Measurements from ENCODE around the gene JCAD. TPM values are rescaled to one million over a fixed set of nuclear protein-coding genes. Genes with fewer than 3 reads are reported as not detected.

The JCAD gene
- polyA plus RNA-seq, 3 donors: 29.6 to 39.2 (median 30.5) TPM

DNA sequence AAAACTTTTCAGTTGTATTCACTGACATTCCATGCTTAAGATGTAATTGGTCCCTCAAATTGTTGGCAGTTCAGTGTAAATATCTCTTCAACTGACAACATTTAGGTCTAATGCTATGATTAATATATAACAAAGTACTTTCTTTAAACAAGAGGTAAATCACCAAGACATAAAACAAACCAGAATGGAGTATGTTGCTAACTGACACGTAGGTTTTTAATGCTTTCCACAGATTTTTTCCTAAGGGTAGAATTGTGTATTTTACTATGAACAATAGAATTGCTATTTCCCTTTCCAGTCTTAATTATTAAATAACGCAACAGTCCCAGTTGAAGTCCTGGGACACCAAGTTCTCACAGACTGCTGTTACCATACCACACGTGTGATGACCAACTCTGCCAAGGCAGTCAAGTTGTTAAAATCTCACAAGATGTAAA lies 4.1 kb downstream of the JCAD start:
- no peak for DNase-seq (ENCODE audit: extremely low read depth in 1 of 11, low read depth in 9 of 11, low spot score in 4 of 11)

DNA sequence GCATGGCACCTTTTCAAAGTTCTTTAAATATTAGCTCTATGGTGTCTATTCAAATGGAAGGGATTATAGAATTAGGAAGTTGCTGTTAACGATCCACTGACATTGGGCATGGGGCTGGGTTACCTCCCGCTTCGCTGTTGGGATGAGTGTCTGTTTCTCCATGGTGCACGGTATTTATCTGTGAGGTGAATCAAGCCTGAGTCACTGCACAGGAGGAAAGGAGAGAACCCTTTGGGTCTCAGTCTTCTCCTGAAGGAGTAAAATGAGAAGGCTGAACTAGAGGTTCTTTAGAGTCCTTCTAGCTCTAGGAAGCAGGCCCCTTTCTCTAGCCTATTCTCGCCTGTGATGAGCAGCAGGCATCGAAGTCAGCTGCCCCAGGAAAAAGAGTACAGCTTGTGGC lies 7.3 kb downstream of the JCAD start:
- DNase-seq (ENCODE audit: extremely low read depth in 1 of 11, low read depth in 9 of 11, low spot score in 4 of 11): no peak

- no peak for DNase-seq (ENCODE audit: extremely low read depth in 1 of 11, low read depth in 9 of 11, low spot score in 4 of 11)
Observed at GRCh38 chr10:30051220-30051619, 8.2 kb downstream of the JCAD start.

GRCh38 chr10:30050411-30050810 lies 9.0 kb downstream of the JCAD start:
- no peak for DNase-seq (ENCODE audit: extremely low read depth in 1 of 11, low read depth in 9 of 11, low spot score in 4 of 11)

- DNase-seq (ENCODE audit: extremely low read depth in 1 of 11, low read depth in 9 of 11, low spot score in 4 of 11): no peak
Observed at GRCh38 chr10:30048768-30049517, 10.4 kb downstream of the JCAD start.

- DNase-seq (ENCODE audit: extremely low read depth in 1 of 11, low read depth in 9 of 11, low spot score in 4 of 11): no peak
Observed at GRCh38 chr10:30047924-30048531, 11.4 kb downstream of the JCAD start.

DNA sequence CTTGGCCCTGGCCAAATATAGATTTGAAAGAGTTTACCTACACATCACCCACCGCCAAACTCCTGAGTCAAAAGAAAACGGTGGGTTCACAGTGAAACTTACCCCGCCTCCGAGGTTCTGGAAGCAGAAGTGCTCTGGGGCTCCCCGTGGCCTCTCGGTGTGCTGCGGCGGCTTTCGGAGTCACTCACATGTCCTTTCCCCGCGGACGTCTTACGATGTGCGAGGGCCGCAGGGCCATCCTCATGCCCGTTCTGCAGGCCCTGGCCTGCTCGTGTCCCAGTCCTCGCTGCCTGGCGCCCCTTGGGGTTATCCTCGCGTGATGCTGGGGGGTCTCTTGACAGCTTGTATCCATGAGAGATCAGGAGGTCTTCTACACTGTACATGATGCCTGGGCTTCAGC lies 12.0 kb downstream of the JCAD start:
- no peak for DNase-seq (ENCODE audit: extremely low read depth in 1 of 11, low read depth in 9 of 11, low spot score in 4 of 11)

DNA sequence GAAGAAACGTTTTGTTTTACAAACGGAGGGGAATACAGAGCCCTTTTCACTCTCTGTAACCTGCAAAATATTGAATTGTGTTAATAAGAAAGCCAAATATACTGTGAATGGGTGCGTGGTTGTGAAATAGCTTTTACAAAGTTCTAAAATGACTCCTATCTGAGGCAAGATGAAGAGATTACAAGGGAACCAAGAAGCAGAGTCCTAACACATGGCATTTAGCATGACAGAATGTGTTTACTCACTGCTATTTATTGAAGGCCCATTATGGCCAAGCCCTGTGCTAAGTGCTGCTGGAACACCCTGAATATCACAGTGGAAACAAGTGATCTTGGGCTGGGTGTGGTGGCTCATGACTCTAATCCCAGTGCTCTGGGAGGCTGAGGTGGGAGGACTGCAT lies 12.9 kb downstream of the JCAD start:
- DNase-seq (ENCODE audit: extremely low read depth in 1 of 11, low read depth in 9 of 11, low spot score in 4 of 11): no peak

GRCh38 chr10:30045961-30046360 lies 13.4 kb downstream of the JCAD start:
- DNase-seq (ENCODE audit: extremely low read depth in 1 of 11, low read depth in 9 of 11, low spot score in 4 of 11): no peak

- no peak for DNase-seq (ENCODE audit: extremely low read depth in 1 of 11, low read depth in 9 of 11, low spot score in 4 of 11)
Observed at GRCh38 chr10:30043476-30044270, 15.7 kb downstream of the JCAD start.

- no peak for DNase-seq (ENCODE audit: extremely low read depth in 1 of 11, low read depth in 9 of 11, low spot score in 4 of 11)
Observed at GRCh38 chr10:30042820-30043219, 16.6 kb downstream of the JCAD start.

GRCh38 chr10:30041196-30042105 lies 17.9 kb downstream of the JCAD start:
- DNase-seq (ENCODE audit: extremely low read depth in 1 of 11, low read depth in 9 of 11, low spot score in 4 of 11): no peak

DNA sequence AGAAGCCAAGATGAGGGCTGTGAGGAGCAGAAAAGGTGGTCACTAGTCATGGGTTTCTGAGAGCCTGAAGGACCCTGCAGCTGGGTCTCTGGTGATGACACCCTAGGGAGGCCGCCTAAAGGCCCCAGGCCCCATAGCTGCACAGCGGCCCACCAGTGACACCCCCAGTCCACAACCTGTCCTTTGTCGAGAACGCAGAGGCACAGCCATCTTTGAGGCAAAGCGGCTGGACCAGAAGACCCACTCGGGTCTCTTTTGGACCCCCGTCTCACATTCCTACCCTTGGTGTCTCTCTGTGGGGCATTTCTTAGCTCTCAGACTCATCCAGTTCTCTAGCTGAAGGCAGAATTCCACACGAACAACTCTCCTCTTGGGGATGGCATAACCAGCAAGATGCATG lies 18.8 kb downstream of the JCAD start:
- no peak for DNase-seq (ENCODE audit: extremely low read depth in 1 of 11, low read depth in 9 of 11, low spot score in 4 of 11)

- DNase-seq (ENCODE audit: extremely low read depth in 1 of 11, low read depth in 9 of 11, low spot score in 4 of 11): no peak
Observed at GRCh38 chr10:30039988-30040387, 19.4 kb downstream of the JCAD start.

GRCh38 chr10:30039567-30039966 lies 19.8 kb downstream of the JCAD start:
- DNase-seq (ENCODE audit: extremely low read depth in 1 of 11, low read depth in 9 of 11, low spot score in 4 of 11): no peak

- no peak for DNase-seq (ENCODE audit: extremely low read depth in 1 of 11, low read depth in 9 of 11, low spot score in 4 of 11)
Observed at GRCh38 chr10:30038781-30039536, 20.4 kb downstream of the JCAD start.

- DNase-seq (ENCODE audit: extremely low read depth in 1 of 11, low read depth in 9 of 11, low spot score in 4 of 11): no peak
Observed at GRCh38 chr10:30037620-30038336, 21.6 kb downstream of the JCAD start.

DNA sequence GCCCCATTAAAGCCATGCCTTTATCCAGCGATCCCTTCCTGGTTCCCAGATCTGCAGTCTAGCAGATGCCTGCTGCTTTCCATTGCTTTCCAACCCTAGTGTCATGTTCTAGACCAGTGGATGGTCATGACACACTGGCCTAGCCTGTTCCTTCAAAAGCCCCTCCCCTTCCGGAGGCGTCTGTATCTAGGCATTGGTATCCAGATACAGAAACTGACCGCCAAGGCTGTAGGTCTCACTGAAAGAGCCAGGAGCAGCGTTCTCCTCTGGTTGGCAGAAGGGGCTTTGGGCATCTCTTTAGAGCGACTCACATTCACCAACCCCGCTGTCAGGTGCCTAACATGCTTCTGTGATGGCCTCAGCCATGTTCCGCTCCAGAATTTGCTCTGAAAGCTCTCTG lies 22.6 kb downstream of the JCAD start:
- DNase-seq (ENCODE audit: extremely low read depth in 1 of 11, low read depth in 9 of 11, low spot score in 4 of 11): no peak

All from renal cortex interstitium (tissue), 11 donors.